Upper lobe of left lung (tissue), 6 donors: ENCODE data around the gene TCEANC2. TPM values are rescaled to one million over a fixed set of nuclear protein-coding genes. Genes with fewer than 3 reads are reported as not detected.
A peak's percentile ranks its signal among the peaks of the same experiment; 100 is the strongest.

Experiments used
- ATAC-seq, 2 donors: fragments of 200-7000 bp; cut with Tn5 transposase; one replicate each; pipeline ENCODE4 v1.9.1; 2022; ENCODE audit warnings: mild to moderate bottlenecking in 2 of 2, moderate library complexity in 2 of 2; ENCODE audit not compliant: low FRiP score in 2 of 2
- DNase-seq, 2 donors: peaks; one replicate each; pipeline ENCODE4 v3.0.0-alpha.2; 2019 to 2020
- H3K27ac ChIP-seq, 4 donors: fragments of 200-600 bp; sonication (generic); one replicate each; pipeline ENCODE4 v1.5.1; 2016 to 2019
- H3K27me3 ChIP-seq, 4 donors: fragments of 200-600 bp; sonication (generic); one replicate each; pipeline ENCODE4 v1.5.1; 2017 to 2019
- H3K36me3 ChIP-seq, 4 donors: fragments of 200-600 bp; sonication (generic); one replicate each; pipeline ENCODE4 v1.5.1; 2016 to 2019
- H3K4me1 ChIP-seq, 4 donors: fragments of 200-600 bp; sonication (generic); one replicate each; pipeline ENCODE4 v1.5.1; 2018 to 2019
- H3K4me3 ChIP-seq, 4 donors: fragments of 200-600 bp; sonication (generic); one replicate each; pipeline ENCODE4 v1.5.1; 2017 to 2019; ENCODE audit warnings: mild to moderate bottlenecking in 2 of 4, moderate library complexity in 1 of 4
- H3K9me3 ChIP-seq, 4 donors: fragments of 200-600 bp; sonication (generic); one replicate each; pipeline ENCODE4 v1.5.1; 2018 to 2019
- CTCF ChIP-seq, 6 experiments: fragments of 450-650 bp in 4 of 6; fragments of 200-600 bp in 2 of 6; sonication (generic) in 2 of 6; IDR thresholded peaks; one replicate each; pipeline ENCODE4 v1.5.1; 2016 to 2019; ENCODE audit warnings: antibody characterized with exemption in 6 of 6
- EP300 ChIP-seq, 4 donors: sonication (generic); formaldehyde crosslinking; IDR thresholded peaks; one replicate each; pipeline ENCODE4 v1.5.1; 2017; ENCODE audit warnings: antibody characterized with exemption in 4 of 4, control low read depth in 2 of 4
- POLR2A ChIP-seq, 4 donors: fragments of 450-650 bp; IDR thresholded peaks; one replicate each; pipeline ENCODE4 v1.5.1; 2016 to 2017; ENCODE audit warnings: antibody characterized with exemption in 4 of 4, mild to moderate bottlenecking in 2 of 4
- POLR2AphosphoS5 ChIP-seq, 2 donors: sonication (generic); formaldehyde crosslinking; IDR thresholded peaks; one replicate each; pipeline ENCODE4 v1.5.1; 2017; ENCODE audit warnings: antibody characterized with exemption in 2 of 2
- WGBS, 2 donors: methylation state at CpG; one replicate each; pipeline ENCODE4 v1.1.5; 2017 to 2018; 5-methylcytosine and 5-hydroxymethylcytosine counted together
- total RNA-seq, 6 donors: library from RNA; depleted of rRNA in 4 of 6; stranded (reverse); fragments of >200 nt in 4 of 6; gene quantifications; one replicate each; pipeline versions ENCODE4 v1.1.0 to v1.2.1, GENCODE V29; 2016 to 2021
- donor health status: DM: no; HTN: no; CAD: no; lungs with moderate emphysema.
- donor health status: DM: no; HTN: yes; CAD: no; lungs with severe emphysema.

Gene TCEANC2
- total RNA-seq, 6 donors from 2014 or later = 2.0 to 11.5 (median 4.6) TPM

GRCh38 chr1:54012008-54012325 lies 41.4 kb upstream of the TCEANC2 start:
- no peak overlapping the region for H3K27ac ChIP-seq
- DNase-seq (peak in 1 of 2 donors; percentile 29), ATAC-seq (no peak)
- no peak overlapping the region for H3K4me3 ChIP-seq
- peaks cover 0 to 9% (median 0%) of the 10 kb centered on the region in 4 donors for H3K4me1 ChIP-seq
- H3K27me3 ChIP-seq = no peaks in the 10 kb centered on the region
- whole genome bisulfite sequencing, 2 donors = 80 to 98% methylated on average over 9 of the region's 9 CpGs
- no peaks in the 10 kb centered on the region for H3K36me3 ChIP-seq
- TF ChIP-seq EP300 (IDR thresholded peaks at IDR 0.05) (no peak), POLR2A (IDR thresholded peaks at IDR 0.05) (no peak), POLR2AphosphoS5 (IDR thresholded peaks at IDR 0.05) (no peak), CTCF (IDR thresholded peaks at IDR 0.05) (no peak)
- H3K9me3 ChIP-seq = no peaks in the 10 kb centered on the region

DNA sequence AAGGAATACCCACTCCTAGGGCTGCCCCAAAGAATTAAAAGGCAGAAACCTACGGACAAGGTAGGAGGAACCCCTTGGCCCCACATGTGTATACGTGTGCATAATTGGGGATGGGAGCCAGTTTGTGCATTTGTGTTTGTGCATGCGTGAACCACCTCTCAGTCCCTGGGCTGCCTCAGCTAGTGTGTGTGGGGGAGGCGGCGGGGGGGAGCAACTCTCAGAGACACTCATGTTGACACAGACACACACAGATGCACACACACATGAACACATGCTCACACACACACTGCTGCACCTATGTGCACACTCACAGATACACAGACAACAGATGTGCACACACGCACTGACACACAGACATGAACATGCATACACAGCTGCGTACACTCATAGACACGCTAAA lies 40.5 kb upstream of the TCEANC2 start:
- no peak for DNase-seq

GRCh38 chr1:54013393-54014008 lies 39.9 kb upstream of the TCEANC2 start:
- no peak overlapping the region for H3K4me3 ChIP-seq

More for the DNA sequence above, 40.5 kb upstream of the TCEANC2 start:
- H3K9me3 ChIP-seq = no peaks in the 10 kb centered on the region
- ATAC-seq = no peak
- no peaks in the 10 kb centered on the region for H3K36me3 ChIP-seq
- H3K4me1 ChIP-seq = peaks cover 0 to 9% (median 0%) of the 10 kb centered on the region in 4 donors
- WGBS, 2 donors = 89 to 93% methylated on average over 8 of the region's 8 CpGs
- H3K27ac ChIP-seq = no peak overlapping the region
- H3K27me3 ChIP-seq = no peaks in the 10 kb centered on the region
- H3K4me3 ChIP-seq = no peak overlapping the region
- TF ChIP-seq EP300 (IDR thresholded peaks at IDR 0.05) (no peak), CTCF (IDR thresholded peaks at IDR 0.05) (no peak), POLR2A (IDR thresholded peaks at IDR 0.05) (no peak), POLR2AphosphoS5 (IDR thresholded peaks at IDR 0.05) (no peak)

DNA sequence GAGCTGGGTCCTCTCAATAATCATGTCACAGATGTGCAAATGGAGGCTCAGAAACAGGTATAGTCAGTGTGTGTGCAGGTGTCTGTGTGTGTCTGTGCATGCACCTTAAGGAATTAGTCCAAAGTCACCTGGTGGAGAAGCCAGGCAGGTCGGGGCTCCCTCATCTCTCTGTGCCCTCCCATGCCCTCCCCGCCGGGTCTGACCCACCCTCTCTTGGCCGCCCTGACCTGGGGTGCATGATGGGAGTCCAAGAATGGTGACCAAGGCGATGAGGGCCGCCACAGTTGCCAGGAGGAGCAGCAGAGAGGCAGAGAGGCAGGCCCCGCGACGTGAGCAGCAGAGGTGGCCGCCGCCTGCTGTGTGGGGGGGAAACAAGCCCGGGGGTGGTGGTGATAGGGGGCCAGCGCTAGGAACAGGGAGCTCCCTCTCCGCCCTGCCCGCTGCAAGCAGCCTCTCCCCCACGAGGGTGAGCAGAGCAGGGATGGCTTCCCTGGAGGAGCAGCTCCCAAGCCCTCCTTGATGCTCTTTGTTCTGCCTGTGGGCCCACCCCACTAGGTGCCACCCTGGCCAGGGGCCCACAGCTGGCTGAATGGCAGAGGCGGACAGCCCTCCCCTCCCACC lies 39.3 kb upstream of the TCEANC2 start:
- no peaks in the 10 kb centered on the region for H3K27me3 ChIP-seq
- H3K9me3 ChIP-seq = no peaks in the 10 kb centered on the region
- no peaks in the 10 kb centered on the region for H3K36me3 ChIP-seq
- no peak for ATAC-seq
- peak in 1 of 2 donors; percentile 71 for DNase-seq
- H3K27ac ChIP-seq = no peak overlapping the region
- 60 to 64% methylated on average over 1 to 7 of the region's 17 CpGs for WGBS, 2 donors
- H3K4me1 ChIP-seq = peaks cover 0 to 9% (median 0%) of the 10 kb centered on the region in 4 donors
- no peak for TF ChIP-seq POLR2AphosphoS5 (IDR thresholded peaks at IDR 0.05)
- TF ChIP-seq CTCF (IDR thresholded peaks at IDR 0.05) = no peak
- TF ChIP-seq POLR2A (IDR thresholded peaks at IDR 0.05) = no peak
- TF ChIP-seq EP300 (IDR thresholded peaks at IDR 0.05) = no peak
- H3K4me3 ChIP-seq = no peak overlapping the region

More at GRCh38 chr1:54013393-54014008, 39.9 kb upstream of the TCEANC2 start:
- H3K4me1 ChIP-seq = peaks cover 0 to 9% (median 0%) of the 10 kb centered on the region in 4 donors
- H3K27ac ChIP-seq = no peak overlapping the region
- WGBS, 2 donors = 63 to 75% methylated on average over 8 of the region's 8 CpGs
- H3K27me3 ChIP-seq = no peaks in the 10 kb centered on the region
- H3K36me3 ChIP-seq = no peaks in the 10 kb centered on the region
- TF ChIP-seq CTCF (IDR thresholded peaks at IDR 0.05) (no peak), POLR2AphosphoS5 (IDR thresholded peaks at IDR 0.05) (no peak), POLR2A (IDR thresholded peaks at IDR 0.05) (no peak), EP300 (IDR thresholded peaks at IDR 0.05) (no peak)
- ATAC-seq (no peak), DNase-seq (no peak)
- H3K9me3 ChIP-seq = no peaks in the 10 kb centered on the region
